Stimulated activated CD8-positive, alpha-beta memory T cell treated with anti-CD3 and anti-CD28 coated beads, Interleukin-4, amount 100 ng/mL, for 1 hour (primary cell): ENCODE measurements around the gene TMEM97.
"Not testable (repeated sequence)": the region's sequence is repeated elsewhere in the genome, so short reads cannot be mapped to it uniquely, and the experiment has no call there.

Experiments
- DNase-seq, 2 donors: peaks; one replicate each; pipeline ENCODE4 v3.0.0-alpha.2; 2020; ENCODE audit warnings: low read depth in 2 of 2, low spot score in 1 of 2

Gene TMEM97

DNA sequence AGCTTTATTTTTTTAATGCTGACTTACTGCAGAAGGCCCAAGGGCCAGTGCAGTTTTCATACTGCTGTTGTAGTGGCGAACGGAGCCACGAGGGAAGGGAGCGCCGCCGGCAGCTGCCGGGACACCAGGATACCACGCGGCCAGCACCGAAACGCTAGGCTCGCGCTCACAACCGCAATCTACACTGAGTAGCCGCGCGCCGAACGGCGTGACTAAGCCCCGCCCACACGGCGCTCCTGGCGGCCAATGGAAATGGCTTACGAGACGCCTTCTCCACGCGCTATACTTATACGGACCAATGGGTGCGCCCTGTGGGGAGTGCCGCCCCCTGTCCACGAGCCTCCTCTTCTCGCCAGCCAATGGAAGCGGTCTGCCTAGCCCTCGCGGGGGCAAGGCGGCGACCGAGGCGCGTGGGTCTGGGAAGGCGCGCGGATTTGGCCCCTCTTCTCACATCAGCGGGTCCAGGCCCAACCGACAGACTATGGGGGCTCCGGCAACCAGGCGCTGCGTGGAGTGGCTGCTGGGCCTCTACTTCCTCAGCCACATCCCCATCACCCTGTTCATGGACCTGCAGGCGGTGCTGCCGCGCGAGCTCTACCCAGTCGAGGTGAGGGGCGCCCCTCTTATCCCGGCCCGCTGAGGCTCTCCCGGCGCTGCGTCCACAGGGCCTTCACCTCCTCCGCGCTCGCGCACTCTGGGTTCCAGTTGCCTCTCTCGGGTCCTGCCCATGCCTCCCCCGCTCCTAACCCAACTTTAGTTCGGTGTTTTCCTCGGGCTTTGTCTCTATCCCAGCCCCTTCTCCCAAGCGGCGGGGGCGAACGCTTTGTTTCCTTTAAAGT, at the start of gene TMEM97:
Gene TMEM97 (plus strand): TSS at position 442 of the 839 bp plus-strand sequence. CDS start 40 bp downstream, at position 482.
- peak; percentile 79 to 87 for DNase-seq

DNA sequence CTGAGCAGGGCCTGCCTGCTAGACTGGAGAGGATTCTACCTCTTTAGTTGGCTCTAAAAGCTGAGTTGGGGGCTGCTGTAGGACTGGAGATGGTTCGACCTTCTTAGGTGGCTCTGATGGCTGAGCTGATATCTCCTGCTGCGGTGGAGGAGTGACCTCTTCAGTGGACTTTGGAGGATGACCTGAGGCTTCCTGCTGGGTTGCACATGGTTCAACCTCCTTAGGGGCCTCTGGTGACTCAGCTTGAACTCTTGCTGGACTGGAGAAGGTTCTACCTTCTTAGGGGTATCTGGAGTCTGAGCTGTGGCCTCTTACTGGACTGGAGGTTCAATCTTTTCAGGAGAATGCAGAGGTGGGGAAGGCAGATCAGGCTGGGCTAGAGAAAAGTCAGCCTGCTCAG, 48.9 kb upstream of the TMEM97 start:
- DNase-seq: no peak

DNA sequence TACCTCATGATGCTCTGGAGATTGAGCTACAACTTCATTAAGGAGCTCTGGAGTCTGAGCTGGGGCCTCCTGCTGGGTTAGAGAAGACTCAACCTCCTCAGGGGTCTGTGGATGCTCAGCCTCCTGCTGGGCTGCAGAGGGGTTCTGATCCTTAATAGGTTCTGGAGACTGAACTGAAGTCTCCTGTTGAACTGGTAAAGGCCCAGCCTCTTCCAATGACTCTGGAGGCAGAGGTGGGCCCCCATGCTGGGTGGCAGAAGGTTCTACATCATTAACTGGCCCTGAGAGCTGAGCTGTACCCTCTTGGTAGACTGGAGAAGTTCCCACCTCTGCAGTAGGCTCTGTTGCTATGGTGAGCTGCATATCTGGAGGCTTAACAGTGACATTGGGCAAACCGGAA, 48.1 kb upstream of the TMEM97 start:
- DNase-seq: no peak

DNA sequence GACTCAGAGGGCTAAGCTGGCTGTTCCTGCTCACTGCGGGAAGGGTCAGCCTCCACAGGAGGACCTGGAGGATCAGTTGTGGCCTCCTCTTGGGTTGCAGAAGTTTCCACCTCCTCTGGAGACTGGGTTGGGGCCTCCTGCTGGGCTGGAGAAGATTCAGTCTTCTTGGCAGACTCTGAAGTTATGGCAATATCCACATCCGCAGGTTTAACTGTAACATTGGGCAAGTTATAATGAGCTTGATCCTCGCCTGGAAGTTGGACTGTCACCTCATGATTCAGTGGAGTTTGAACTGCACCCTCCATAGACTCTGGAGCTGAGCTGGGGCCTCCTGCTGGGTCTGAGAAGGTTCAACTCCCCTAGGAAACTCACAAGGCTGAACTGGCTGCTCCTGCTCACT, 47.6 kb upstream of the TMEM97 start:
- DNase-seq: no peak

DNA sequence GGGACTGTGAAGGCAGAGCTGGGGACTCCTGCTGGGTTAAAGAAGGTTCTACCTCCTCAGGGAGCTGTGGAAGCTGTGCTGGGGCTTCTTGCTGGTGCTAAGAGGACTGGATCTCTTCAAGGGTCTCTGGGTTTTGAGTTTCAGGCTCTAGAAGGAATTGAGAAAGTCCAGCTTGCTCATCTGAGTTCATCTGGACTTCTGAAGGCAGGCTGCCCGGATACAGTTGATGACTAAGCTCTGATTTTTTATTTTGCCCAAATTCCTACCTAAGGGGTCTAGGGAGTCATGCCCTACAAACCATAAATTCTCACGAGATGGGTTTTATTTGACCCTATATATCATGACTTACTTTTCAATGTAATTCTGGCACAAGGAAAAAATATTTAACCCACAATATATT, 46.8 kb upstream of the TMEM97 start:
- DNase-seq: no peak

DNA sequence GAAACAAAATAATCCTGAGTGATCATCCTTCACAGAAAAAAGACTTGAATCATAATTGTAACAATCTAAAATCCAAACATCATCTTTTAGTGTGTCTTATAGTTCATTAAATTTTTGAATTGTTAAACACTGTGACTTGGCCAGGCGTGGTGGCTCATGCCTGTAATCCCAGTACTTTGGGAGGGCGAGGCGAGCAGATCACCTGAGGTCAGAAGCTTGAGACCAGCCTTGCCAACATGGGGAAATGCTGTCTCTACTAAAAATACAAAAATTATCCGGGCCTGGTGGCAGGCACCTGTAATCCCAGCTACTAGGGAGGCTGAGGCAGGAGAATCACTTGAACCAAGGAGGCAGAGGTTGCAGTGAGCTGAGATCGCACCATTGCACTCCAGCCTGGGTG, 45.7 kb upstream of the TMEM97 start:
- not testable (repeated sequence) for DNase-seq

DNA sequence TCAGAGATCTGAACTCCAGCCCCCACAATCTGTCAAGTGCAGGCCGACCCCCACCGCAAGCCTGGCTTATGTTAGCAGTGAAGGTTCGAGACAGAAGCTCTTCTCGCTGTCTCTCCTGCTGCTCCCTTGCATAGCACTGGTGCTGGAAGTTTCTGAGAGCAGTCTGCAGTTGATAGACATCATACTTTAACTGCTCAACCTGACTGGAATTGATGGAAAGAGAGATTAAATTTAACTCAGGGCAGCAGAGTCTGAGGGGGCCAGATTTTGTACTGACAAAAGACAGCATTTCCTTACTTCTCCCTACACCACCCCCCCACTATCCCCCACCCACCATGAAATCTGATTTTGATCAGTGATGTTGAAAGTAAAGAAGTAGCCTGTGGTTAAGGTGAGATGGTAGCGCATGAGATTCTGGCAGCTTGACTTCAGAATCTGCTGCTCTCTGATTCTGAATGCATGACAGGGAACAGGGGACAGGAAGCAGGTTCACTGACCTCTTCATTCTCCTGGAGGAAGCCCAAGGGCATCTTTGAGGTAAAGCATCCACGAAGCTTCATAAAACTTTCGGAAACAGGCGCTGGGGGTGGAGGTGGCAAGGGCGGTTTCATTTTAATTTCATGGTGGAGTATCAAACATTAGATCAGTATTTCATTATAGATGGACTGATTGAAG, 44.3 kb upstream of the TMEM97 start:
- DNase-seq: no peak

DNA sequence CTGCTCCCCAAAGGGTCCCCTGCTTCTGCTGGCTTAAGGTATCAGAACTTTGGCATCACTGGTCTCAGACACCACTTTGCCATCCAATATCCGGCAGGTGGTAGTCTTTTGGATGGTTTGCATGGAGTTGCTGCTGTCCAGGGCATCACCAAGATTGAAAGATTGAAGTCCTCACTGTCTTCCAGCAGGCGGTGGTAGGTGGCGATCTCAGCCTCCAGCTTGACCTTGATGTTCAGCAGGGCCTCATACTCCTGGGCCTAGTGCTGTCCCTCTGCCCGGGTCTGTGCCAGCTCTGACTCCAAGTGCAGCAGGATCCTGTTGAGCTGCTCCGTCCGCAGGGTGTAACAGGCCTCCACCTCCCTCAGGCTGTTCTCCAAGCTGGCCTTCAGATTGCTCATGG, 43.0 kb upstream of the TMEM97 start:
- DNase-seq: no peak

DNA sequence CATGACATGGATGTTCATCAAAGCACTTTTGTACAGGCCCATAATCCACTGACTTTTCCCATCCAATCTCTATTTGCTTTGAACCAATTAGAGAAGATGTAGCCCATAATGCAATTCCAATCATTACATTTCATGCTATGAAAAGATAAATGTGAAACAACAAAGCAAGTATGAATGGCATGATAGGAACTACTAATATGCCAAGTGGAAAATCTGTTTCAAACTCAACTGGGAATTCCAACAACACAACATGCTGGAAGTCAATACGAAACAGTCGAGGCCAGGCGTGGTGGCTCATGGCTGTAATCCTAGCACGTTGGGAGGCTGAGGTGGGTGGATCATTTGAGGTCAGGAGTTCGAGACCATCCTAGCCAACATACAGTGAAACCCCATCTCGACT, 39.6 kb upstream of the TMEM97 start:
- DNase-seq: no peak

DNA sequence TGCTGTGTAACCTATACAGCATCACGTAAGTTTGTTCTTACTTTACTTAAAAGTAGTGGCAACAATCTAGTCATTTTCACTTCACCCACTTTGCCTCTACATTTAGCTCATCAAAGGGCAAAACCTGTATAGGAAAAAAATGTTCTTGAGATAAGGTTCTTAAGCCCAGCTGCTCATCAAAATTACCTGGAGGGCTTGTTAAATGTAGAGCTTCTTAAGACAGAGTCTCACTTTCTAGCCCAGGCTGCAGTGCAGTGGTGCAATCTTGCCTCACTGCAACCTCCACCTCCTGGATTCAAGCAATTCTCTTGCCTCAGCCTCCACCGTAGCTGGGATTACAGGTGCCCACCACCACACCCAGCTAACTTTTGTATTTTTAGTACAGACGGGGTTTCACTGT, 38.2 kb upstream of the TMEM97 start:
- no peak for DNase-seq

DNA sequence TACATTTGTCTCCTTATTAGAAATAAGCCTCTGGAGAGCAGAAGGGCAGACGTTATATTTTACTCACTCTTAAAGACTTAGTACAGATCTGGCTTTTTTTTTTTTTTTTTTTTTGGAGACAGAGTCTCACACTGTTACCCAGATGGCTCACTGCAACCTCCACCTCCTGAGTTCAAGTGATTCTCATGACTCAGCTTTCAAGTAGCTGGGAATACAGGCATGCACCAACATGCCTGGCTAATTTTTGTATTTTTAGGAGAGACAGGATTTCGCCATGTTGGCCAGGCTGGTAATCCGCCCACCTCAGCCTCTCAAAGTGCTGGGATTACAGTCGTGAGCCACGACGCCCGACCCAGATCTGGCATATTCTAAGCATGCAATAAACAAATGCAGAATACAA, 36.4 kb upstream of the TMEM97 start:
- no peak for DNase-seq

DNA sequence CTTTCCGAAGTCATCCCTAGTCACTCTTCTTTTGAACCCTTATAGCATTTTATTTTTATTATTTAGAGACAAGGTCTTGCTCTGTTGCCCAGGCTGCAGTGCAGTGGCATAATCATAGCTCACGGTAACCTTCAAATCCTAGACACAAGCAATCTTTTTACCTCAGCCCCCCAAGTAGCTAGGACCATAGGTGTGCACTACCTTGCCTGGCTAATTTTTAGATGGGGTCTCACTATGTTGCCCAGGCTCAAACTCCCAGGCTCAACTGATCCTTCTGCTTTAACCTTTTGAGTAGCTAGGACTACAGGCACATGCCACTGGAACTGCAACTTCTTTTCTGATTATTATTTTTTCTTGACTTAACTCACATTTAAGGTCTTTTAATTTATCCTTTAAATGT, 33.0 kb upstream of the TMEM97 start:
- DNase-seq: no peak

DNA sequence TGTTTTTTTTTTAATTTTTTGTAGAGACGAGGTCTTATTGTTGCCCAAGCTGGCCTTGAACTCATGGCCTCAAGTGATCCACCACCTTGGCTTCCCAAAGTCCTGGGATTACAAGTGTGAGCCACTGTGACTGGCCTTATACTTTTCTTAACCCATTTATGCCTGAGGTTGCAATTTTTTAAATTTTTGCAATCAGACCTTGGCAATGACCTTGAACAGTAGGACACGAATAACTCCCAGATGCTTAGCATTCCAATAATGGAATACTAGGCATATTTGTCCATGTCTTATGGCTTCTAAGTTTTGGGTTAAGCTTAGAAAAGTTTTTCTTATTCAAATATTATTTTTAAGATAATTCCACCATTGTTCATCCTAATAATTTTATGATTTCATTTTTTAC, 28.3 kb upstream of the TMEM97 start:
- no peak for DNase-seq

DNA sequence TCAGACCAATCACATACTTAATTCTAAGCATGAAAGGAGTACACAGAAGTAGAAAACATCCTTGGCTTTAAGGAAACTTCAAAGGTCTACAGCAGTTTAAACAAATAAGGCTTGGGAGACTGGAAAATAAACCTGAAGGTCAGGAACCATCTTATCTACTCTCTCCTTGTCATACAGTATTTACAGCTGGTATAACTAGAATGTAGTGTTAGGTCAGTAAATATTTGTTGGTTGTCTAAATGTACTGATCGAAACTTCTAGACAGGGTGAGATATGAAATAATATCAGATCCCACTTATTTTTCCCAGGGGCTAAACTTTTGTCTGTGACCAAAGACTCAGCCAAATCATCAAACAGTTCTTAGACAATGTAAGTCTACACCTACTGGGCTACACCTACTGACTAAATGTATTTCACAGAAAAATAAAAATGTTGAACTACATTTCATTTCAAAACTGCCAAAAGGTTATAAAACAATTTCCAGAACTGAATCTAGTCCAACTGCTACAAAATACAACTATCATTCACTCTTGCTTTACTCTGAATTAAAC, 27.1 kb upstream of the TMEM97 start:
- no peak for DNase-seq

DNA sequence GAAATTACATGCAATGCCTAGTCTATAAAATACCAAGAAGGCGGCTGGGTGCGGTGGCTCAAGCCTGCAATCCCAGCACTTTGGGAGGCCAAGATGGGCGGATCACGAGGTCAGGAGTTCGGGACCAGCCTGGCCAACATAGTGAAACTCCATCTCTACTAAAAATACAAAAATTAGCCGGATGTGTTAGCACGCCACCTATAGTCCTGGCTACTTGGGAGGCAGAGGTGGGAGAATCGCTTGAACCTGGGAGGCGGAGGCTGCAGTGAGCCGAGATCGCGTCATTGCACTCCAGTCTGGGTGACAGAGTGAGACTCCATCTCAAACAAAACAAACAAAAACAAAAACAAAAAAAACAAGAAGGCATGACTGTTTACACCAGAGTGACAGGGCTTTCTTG, 26.1 kb upstream of the TMEM97 start:
- DNase-seq: not testable (repeated sequence)

DNA sequence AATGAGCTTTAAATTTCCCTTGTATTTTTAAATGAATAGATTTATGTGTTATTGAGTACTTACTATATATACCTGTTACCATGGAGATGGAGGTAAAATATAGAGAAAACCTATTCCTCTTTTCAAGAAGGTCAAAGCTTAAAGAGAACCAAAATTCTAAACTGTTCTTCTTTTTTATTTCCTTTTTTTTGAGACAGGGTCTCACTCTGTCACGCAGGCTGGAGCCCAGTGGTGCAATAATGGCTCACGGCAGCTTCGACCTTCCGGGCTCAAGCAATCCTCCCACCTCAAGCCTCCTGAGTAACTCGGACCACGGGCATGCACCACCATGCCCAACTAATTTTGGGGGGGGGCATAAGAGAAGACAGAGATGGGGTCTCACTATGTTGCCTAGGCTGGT, 25.0 kb upstream of the TMEM97 start:
- no peak for DNase-seq

DNA sequence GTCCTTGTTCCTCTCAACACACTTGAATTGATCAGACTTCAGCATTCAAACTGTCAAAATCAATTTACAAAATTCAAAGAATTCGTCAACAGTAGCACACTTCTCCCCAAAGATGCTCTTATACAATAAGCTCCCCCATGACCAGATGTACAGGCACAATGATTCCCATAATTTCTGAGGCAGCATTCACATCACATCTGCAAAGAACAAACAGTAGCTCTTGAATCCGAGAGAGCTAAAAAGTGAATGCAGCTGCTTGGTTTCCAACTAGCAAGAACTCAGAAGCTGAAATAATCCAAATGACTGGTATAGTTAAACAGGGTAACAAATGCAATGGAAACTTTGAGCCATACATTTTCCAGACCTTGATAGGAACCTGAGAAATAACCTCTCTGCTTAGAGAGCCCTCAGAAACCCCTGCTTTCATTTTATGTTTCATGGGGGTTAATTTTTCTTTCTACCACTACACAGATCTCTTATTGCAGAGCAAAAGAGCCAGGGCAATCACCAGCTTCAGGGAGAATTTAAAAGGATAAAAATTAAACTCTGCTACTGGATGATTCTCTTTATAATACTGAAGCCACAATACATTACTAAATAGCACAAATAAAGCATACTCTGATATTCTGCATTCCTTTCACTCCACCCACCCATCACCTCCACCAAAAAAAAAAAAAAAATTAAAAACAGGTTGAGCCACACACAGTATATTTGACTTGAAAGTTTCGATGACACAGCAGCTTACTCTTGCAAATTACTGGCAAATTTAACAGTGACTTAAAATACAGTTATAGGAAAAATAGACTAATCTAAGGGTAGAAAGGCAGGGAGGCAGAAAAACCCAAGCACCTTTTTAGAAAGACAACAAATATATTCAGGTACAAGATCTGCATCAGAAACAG, 23.1 kb upstream of the TMEM97 start:
- no peak for DNase-seq

DNA sequence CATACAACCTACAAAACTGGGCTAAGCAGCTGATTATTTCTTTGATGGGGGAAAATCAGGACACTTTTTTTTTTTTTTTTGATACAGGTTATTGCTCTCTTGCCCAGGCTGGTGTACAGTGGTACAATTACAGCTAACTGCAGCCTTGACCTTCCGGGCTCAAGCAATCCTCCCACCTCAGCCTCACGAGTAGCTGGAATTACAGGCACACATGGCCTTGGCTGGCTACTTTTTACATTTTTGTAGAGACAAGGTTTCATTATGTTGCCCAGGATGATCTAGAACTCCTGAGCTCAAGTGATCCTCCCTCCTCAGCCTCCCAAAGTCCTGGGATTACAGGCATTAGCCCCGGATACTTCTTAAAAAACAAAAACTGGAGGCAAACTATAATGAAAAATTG, 20.6 kb upstream of the TMEM97 start:
- no peak for DNase-seq

DNA sequence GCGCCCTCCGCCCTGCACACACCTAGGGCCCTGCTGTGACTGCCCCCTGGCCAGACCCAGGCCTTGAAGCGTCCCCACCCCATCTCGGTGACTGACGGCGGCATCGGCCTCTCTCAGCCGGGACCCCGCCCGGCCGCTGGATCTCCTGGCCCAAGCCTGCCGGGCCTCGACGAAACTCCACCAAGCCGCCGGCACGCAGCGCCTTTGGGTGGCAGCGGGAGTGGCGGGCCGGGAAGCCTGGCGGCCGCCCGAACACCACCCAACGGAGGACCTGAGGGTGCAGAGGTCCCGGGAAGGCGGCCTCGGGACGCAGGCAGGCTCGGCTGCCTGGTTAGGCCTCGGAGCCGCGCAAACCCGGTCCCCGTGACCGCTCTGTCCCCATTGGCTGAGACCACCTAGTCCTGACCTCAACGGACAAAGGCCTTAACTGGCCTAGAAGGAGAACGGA, 12.0 kb upstream of the TMEM97 start:
- DNase-seq: no peak

DNA sequence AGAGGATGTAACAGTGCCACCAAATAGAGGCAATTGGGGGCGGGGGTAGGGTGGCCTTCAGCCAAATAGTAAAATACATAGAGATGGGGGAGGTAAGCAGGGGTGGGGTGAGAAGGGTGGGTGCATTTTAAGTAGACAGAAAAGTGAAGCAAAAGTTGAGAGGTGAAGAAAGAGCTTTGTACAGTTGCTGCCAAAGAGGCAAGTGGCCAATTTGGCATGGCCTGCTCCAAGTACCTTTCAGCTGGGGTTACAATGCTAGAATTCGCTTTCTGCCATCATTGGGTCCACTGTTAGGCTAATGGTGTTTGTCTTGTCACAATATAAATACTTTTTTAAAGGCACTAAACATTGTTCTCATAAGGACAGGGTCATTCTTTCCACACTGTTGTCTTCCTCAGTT, 5.2 kb upstream of the TMEM97 start:
- no peak for DNase-seq
